ENCODE measurements around the gene CSRP1.
A peak's percentile ranks its signal among the peaks of the same experiment; 100 is the strongest.
"Not testable (repeated sequence)": the region's sequence is repeated elsewhere in the genome, so short reads cannot be mapped to it uniquely, and the experiment has no call there.

Gene CSRP1

GRCh38 chr1:201497935-201498509 is 8.9 kb downstream of the CSRP1 start:
- no peak for DNase-seq (ENCODE audit: low read depth in 4 of 4, low spot score in 1 of 4)

- DNase-seq (ENCODE audit: low read depth in 4 of 4, low spot score in 1 of 4): no peak
Measured at GRCh38 chr1:201496296-201496690, 10.6 kb downstream of the CSRP1 start.

GRCh38 chr1:201495551-201496295 is 11.2 kb downstream of the CSRP1 start:
- no peak for DNase-seq (ENCODE audit: low read depth in 4 of 4, low spot score in 1 of 4)

- no peak for DNase-seq (ENCODE audit: low read depth in 4 of 4, low spot score in 1 of 4)
Measured at GRCh38 chr1:201493757-201494617, 12.9 kb downstream of the CSRP1 start.

- DNase-seq (ENCODE audit: low read depth in 4 of 4, low spot score in 1 of 4): not testable (repeated sequence)
Measured at GRCh38 chr1:201493026-201493656, 13.8 kb downstream of the CSRP1 start.

GRCh38 chr1:201491896-201492511 is 14.9 kb downstream of the CSRP1 start:
- no peak for DNase-seq (ENCODE audit: low read depth in 4 of 4, low spot score in 1 of 4)

GRCh38 chr1:201490708-201491131 is 16.2 kb downstream of the CSRP1 start:
- DNase-seq (ENCODE audit: low read depth in 4 of 4, low spot score in 1 of 4): no peak

- DNase-seq (ENCODE audit: low read depth in 4 of 4, low spot score in 1 of 4): no peak
Measured at GRCh38 chr1:201489643-201490261, 17.2 kb downstream of the CSRP1 start.

- DNase-seq (ENCODE audit: low read depth in 4 of 4, low spot score in 1 of 4): no peak
Measured at GRCh38 chr1:201488830-201489589, 17.9 kb downstream of the CSRP1 start.

GRCh38 chr1:201487742-201488141 is 19.2 kb downstream of the CSRP1 start:
- no peak for DNase-seq (ENCODE audit: low read depth in 4 of 4, low spot score in 1 of 4)

GRCh38 chr1:201486187-201486586 is 20.7 kb downstream of the CSRP1 start:
- DNase-seq (ENCODE audit: low read depth in 4 of 4, low spot score in 1 of 4): no peak

GRCh38 chr1:201485184-201485774 is 21.6 kb downstream of the CSRP1 start:
- DNase-seq (ENCODE audit: low read depth in 4 of 4, low spot score in 1 of 4): no peak

- DNase-seq (ENCODE audit: low read depth in 4 of 4, low spot score in 1 of 4): no peak
Measured at GRCh38 chr1:201483373-201483949, 23.5 kb downstream of the CSRP1 start.

- no peak for DNase-seq (ENCODE audit: low read depth in 4 of 4, low spot score in 1 of 4)
Measured at GRCh38 chr1:201482755-201483154, 24.2 kb downstream of the CSRP1 start.

GRCh38 chr1:201481761-201482493 is 25.0 kb downstream of the CSRP1 start:
- DNase-seq (ENCODE audit: low read depth in 4 of 4, low spot score in 1 of 4): peak; percentile 56 to 70 (median 62)

- DNase-seq (ENCODE audit: low read depth in 4 of 4, low spot score in 1 of 4): no peak
Measured at GRCh38 chr1:201481004-201481380, 25.9 kb downstream of the CSRP1 start.

GRCh38 chr1:201480231-201481003 is 26.5 kb downstream of the CSRP1 start:
- DNase-seq (ENCODE audit: low read depth in 4 of 4, low spot score in 1 of 4): peak in 3 of 4 experiments; percentile 33 to 60 (median 52)
